Measurements from ENCODE around the gene ARHGEF28.

GRCh38 chr5:73971326-73971725 lies 345.3 kb downstream of the ARHGEF28 start:
- no peak for TF ChIP-seq RCOR1 (IDR thresholded peaks at IDR 0.05; ENCODE audit: borderline replicate concordance in 1 of 2, low read depth in 2 of 2, low read length in 2 of 2)
- TF ChIP-seq YY1 (IDR thresholded peaks at IDR 0.05; ENCODE audit: borderline replicate concordance in 1 of 3, control insufficient read depth in 1 of 3, extremely low read depth in 1 of 3, insufficient read depth in 3 of 3, insufficient read length in 1 of 3, insufficient replicate concordance in 2 of 3, low read depth in 1 of 3, low read length in 2 of 3) = no peak
- TF ChIP-seq SMAD1 (IDR thresholded peaks at IDR 0.05; ENCODE audit: low read depth, low read length, partially characterized antibody) = no peak
- TF ChIP-seq CTCF (IDR thresholded peaks at IDR 0.05 in 2 of 3, conservative IDR thresholded peaks at IDR 0.05 in 1 of 3; ENCODE audit: insufficient read depth in 2 of 3, low read depth in 1 of 3, low read length in 3 of 3) = no peak
- TF ChIP-seq SPI1 (IDR thresholded peaks at IDR 0.05; ENCODE audit: borderline replicate concordance, low read depth, low read length) = no peak
- no peak for TF ChIP-seq ZNF174 (CRISPR knock-in tag; IDR thresholded peaks at IDR 0.05)
- TF ChIP-seq E2F6 (IDR thresholded peaks at IDR 0.05; ENCODE audit: borderline replicate concordance in 1 of 2, extremely low read depth in 1 of 2, insufficient read depth in 1 of 2, insufficient read length in 1 of 2, low read depth in 1 of 2, low read length in 1 of 2, poor library complexity in 1 of 2, severe bottlenecking in 1 of 2) = no peak
- no peak for TF ChIP-seq TCFL5 (CRISPR knock-in tag; conservative IDR thresholded peaks at IDR 0.05)
- TF ChIP-seq E2F4 (CRISPR knock-in tag; IDR thresholded peaks at IDR 0.05; ENCODE audit: low read depth) = no peak
- TF ChIP-seq ARID4B (CRISPR knock-in tag; IDR thresholded peaks at IDR 0.05) = no peak
- TF ChIP-seq WHSC1 (IDR thresholded peaks at IDR 0.05; ENCODE audit: low read length) = no peak
- no peak for TF ChIP-seq NFE2L1 (tag; IDR thresholded peaks at IDR 0.05; ENCODE audit: borderline replicate concordance, low read depth)
- TF ChIP-seq ATF1 (CRISPR knock-in tag; IDR thresholded peaks at IDR 0.05) = no peak
- no peak for TF ChIP-seq ATF1 (tag; IDR thresholded peaks at IDR 0.05)
- no peak for TF ChIP-seq HNRNPK (IDR thresholded peaks at IDR 0.05; ENCODE audit: low read depth, low read length, poor library complexity, severe bottlenecking)
